Vagina (tissue), 2 donors: ENCODE results near the gene LOXL3. TPM values are rescaled to one million over a fixed set of nuclear protein-coding genes. Genes with fewer than 3 reads are reported as not detected.

Experiments used
- DNase-seq, 2 donors: peaks; one replicate each; pipeline ENCODE4 v3.0.0-alpha.2; 2017; ENCODE audit errors: extremely low spot score in 2 of 2
- H3K27ac ChIP-seq: fragments of 200-600 bp; sonication (generic); one replicate; pipeline ENCODE4 v1.5.1; 2019
- H3K27me3 ChIP-seq: fragments of 200-600 bp; sonication (generic); one replicate; pipeline ENCODE4 v1.5.1; 2019
- H3K36me3 ChIP-seq, 2 donors: fragments of 200-600 bp; sonication (generic); one replicate each; pipeline ENCODE4 v1.5.1; 2017 to 2019
- H3K4me1 ChIP-seq: fragments of 200-600 bp; sonication (generic); one replicate; pipeline ENCODE4 v1.5.1; 2019
- H3K4me3 ChIP-seq, 2 donors: fragments of 200-600 bp; sonication (generic); 1 replicate in 1 of 2; 2 replicates in 1 of 2; pipeline ENCODE4 v1.5.1; 2016 to 2019
- H3K9me3 ChIP-seq: fragments of 200-600 bp; sonication (generic); one replicate; pipeline ENCODE4 v1.5.1; 2019
- CTCF ChIP-seq, 3 experiments: fragments of 450-650 bp in 2 of 3; fragments of 200-600 bp in 1 of 3; sonication (generic) in 1 of 3; IDR thresholded peaks; one replicate each; pipeline ENCODE4 v1.5.1; 2017 to 2019; ENCODE audit warnings: antibody characterized with exemption in 3 of 3, mild to moderate bottlenecking in 2 of 3, moderate library complexity in 2 of 3
- POLR2A ChIP-seq, 2 donors: fragments of 450-650 bp; IDR thresholded peaks; one replicate each; pipeline ENCODE4 v1.6.1; 2017; ENCODE audit warnings: antibody characterized with exemption in 2 of 2, mild to moderate bottlenecking in 2 of 2, moderate library complexity in 2 of 2
- POLR2AphosphoS5 ChIP-seq, 2 donors: sonication (generic); formaldehyde crosslinking; IDR thresholded peaks; one replicate each; pipeline ENCODE4 v1.9.0; 2017; ENCODE audit warnings: antibody characterized with exemption in 2 of 2, mild to moderate bottlenecking in 2 of 2, low read depth in 1 of 2; ENCODE audit not compliant: insufficient read depth in 1 of 2
- intact Hi-C: fragments of 100-400 bp; cut with DNase I; formaldehyde crosslinking; loops from one replicate; pipeline ENCODE4 v1.15.1; 2023
- total RNA-seq: library from RNA; depleted of rRNA; stranded (reverse); fragments of >200 nt; gene quantifications from one replicate; pipeline ENCODE4 v1.2.3, GENCODE V29; 2016

The LOXL3 gene
- total RNA-seq, 1 donor from 2014 or later: 6.1 TPM

DNA sequence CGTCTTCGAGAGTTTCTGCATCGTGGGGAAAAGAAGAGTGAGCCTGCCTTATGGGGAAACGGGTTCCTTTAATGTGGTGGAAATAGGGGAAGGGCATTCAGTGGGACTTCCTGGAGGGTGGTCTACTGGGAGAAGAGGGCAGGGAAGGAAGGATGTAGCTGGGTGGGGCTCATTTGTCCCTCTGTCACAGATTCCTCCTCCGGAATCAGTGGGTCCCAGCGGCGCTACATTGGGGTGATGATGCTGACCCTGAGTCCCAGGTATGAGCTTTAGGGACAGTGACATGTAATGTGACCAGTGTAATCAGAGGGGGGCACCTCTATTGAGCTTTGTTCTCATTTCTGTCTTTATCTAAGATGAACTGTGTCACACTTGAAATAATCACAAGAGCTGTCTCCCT, 22.1 kb downstream of the LOXL3 start:
- no peak for DNase-seq
- TF ChIP-seq POLR2A (IDR thresholded peaks at IDR 0.05) (no peak), CTCF (IDR thresholded peaks at IDR 0.05) (no peak), POLR2AphosphoS5 (IDR thresholded peaks at IDR 0.05; ENCODE audit: insufficient read depth in 1 of 2, low read depth in 1 of 2) (no peak)
- Histone ChIP-seq H3K9me3 (no peaks in the 10 kb centered on the region), H3K27me3 (no peaks in the 10 kb centered on the region), H3K27ac (no peak overlapping the region), H3K36me3 (peaks cover 0 to 16% of the 10 kb centered on the region in 2 donors), H3K4me1 (peaks cover 33% of the 10 kb centered on the region), H3K4me3 (no peak overlapping the region)
- intact Hi-C loops: no loop called here

DNA sequence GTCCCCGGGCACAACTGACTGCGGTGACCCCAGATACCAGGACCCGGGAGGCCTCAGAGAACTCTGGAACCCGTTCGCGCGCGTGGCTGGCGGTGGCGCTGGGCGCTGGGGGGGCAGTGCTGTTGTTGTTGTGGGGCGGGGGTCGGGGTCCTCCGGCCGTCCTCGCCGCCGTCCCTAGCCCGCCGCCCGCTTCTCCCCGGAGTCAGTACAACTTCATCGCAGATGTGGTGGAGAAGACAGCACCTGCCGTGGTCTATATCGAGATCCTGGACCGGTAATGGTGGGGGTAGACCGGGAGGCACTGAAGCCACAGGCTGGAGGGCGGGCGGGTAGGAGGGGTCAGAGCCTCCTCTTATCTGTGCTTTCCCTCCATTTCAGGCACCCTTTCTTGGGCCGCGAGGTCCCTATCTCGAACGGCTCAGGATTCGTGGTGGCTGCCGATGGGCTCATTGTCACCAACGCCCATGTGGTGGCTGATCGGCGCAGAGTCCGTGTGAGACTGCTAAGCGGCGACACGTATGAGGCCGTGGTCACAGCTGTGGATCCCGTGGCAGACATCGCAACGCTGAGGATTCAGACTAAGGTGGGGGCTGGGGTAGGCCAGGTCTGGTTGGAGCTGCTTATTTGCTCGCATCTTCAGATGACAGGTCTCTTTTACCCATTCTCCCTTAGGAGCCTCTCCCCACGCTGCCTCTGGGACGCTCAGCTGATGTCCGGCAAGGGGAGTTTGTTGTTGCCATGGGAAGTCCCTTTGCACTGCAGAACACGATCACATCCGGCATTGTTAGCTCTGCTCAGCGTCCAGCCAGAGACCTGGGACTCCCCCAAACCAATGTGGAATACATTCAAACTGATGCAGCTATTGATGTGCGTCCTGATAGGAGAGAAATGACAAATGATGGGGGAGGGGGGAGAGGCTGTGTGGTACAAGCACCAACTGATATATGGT, 23.2 kb downstream of the LOXL3 start:
- Histone ChIP-seq H3K27ac (peak overlapping the region; percentile 85), H3K9me3 (no peaks in the 10 kb centered on the region), H3K4me3 (peak overlapping the region; percentile 87 to 88), H3K4me1 (peaks cover 33% of the 10 kb centered on the region), H3K27me3 (no peaks in the 10 kb centered on the region), H3K36me3 (peaks cover 0 to 25% of the 10 kb centered on the region in 2 donors)
- intact Hi-C loops: no loop called here
- no peak for DNase-seq
- no peak for TF ChIP-seq POLR2AphosphoS5 (IDR thresholded peaks at IDR 0.05; ENCODE audit: insufficient read depth in 1 of 2, low read depth in 1 of 2)
- TF ChIP-seq POLR2A (IDR thresholded peaks at IDR 0.05): no peak
- TF ChIP-seq CTCF (IDR thresholded peaks at IDR 0.05): no peak

GRCh38 chr2:74529357-74530238, 24.1 kb downstream of the LOXL3 start, which contains the start of the genes AUP1 and HTRA2:
Gene AUP1, minus strand, starts transcription at chr2:74529706. Its CDS starts 77 bp downstream, at chr2:74529629.
Gene HTRA2, plus strand, starts transcription at chr2:74529933. Its CDS starts 74 bp downstream, at chr2:74530007.
- peak in 1 of 2 donors; percentile 64 for TF ChIP-seq POLR2A (IDR thresholded peaks at IDR 0.05)
- no peak for TF ChIP-seq CTCF (IDR thresholded peaks at IDR 0.05)
- peak; percentile 97 for TF ChIP-seq POLR2AphosphoS5 (IDR thresholded peaks at IDR 0.05; ENCODE audit: insufficient read depth in 1 of 2, low read depth in 1 of 2)
- Histone ChIP-seq H3K4me1 (peaks cover 33% of the 10 kb centered on the region), H3K27me3 (no peaks in the 10 kb centered on the region), H3K36me3 (peaks cover 0 to 25% of the 10 kb centered on the region in 2 donors), H3K4me3 (peak within 1 kb of the TSS; percentile 87 to 88), H3K9me3 (no peaks in the 10 kb centered on the region), H3K27ac (peak within 1 kb of the TSS; percentile 85)
- intact Hi-C loops: loop anchor here (2.0 kb wide), 1 partner anchor 65 kb away; the partner anchor contains the start of gene MOGS
- DNase-seq: peak in 1 of 2 donors; percentile 99

- H3K27ac ChIP-seq: peak overlapping the region; percentile 85
- DNase-seq: no peak
- H3K36me3 ChIP-seq: peaks cover 0 to 25% of the 10 kb centered on the region in 2 donors
- intact Hi-C loops: loop anchor here (2.0 kb wide), 1 partner anchor 64 kb away; the partner anchor contains the start of gene MOGS
- H3K27me3 ChIP-seq: no peaks in the 10 kb centered on the region
- H3K4me1 ChIP-seq: peaks cover 33% of the 10 kb centered on the region
- TF ChIP-seq POLR2AphosphoS5 (IDR thresholded peaks at IDR 0.05; ENCODE audit: insufficient read depth in 1 of 2, low read depth in 1 of 2) (no peak), CTCF (IDR thresholded peaks at IDR 0.05) (no peak)
- no peaks in the 10 kb centered on the region for H3K9me3 ChIP-seq
- peak overlapping the region; percentile 87 to 88 for H3K4me3 ChIP-seq
Observed at GRCh38 chr2:74528600-74529356, 25.0 kb downstream of the LOXL3 start.
